Measurements from ENCODE around the gene SHLD1. TPM values are rescaled to one million over a fixed set of nuclear protein-coding genes. Genes with fewer than 3 reads are reported as not detected.

The SHLD1 gene
- total RNA-seq, 1 donor from 2014 or later = 3.5 TPM

DNA sequence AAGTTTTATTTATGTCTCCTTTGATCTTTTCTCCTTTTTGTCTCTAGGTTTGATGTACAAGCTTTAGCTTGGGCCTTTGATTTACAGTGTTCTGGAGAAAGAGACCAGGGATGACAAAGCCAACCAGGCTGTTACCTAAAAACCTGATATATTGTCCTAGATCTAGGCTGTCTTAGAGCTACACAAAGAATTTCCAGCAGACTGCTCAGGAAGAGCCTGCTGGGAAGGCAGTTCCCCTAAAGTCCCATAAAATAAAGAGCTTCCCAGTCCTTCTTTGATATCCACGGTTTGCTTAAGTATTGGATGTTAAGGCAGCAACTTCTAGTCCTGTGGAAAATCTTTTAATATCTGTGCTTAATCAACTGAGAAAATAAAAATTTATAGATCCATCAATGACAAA is 70.5 kb downstream of the SHLD1 start:
- DNase-seq = no peak

DNA sequence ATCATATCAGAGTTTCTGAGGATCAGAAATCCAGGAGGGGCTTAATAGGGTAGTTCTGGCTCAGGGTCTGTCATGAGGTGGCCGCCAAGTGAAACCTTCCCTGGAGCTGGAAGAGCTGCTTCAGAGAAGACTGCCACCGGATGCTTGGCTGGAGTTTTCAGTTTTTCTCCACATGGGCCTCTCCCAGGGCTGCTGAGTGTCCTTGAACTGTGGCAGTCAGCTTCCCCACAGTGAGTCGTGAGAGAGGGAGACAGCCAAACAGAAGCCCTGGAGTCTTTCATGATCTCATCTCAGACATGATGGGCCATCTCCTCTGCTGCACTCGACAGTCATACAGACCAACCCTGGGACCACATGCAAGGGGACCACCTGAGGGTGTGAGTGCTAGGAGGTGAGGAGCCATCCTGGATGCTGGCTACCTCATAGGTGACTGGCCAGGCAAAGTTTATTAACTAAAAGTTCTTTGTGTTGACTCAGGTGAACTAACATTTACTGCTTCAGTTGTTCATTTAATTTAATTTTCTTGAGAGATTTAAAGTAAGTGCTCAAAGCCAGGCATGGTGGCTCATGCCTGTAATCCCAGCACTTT is 71.5 kb downstream of the SHLD1 start:
- DNase-seq = no peak

DNA sequence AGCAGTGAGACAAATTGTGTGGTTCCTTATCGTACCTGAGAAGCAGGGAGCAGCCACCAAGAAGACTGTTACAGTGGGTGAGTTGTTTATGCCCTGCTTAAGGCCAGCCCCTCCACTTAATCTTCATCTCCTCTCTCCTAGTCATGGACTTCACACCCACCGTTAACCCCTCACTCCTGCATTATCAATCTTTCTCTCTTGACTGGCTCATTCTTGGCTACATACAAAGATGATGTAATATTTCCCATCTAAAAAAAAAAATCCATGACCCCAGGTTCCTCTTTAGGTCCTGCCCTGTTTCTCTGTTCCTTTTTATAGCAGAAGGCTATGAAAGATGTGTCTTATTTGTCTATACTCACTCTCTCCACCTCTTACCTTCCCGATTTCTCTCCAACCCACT is 72.4 kb downstream of the SHLD1 start:
- no peak for DNase-seq

DNA sequence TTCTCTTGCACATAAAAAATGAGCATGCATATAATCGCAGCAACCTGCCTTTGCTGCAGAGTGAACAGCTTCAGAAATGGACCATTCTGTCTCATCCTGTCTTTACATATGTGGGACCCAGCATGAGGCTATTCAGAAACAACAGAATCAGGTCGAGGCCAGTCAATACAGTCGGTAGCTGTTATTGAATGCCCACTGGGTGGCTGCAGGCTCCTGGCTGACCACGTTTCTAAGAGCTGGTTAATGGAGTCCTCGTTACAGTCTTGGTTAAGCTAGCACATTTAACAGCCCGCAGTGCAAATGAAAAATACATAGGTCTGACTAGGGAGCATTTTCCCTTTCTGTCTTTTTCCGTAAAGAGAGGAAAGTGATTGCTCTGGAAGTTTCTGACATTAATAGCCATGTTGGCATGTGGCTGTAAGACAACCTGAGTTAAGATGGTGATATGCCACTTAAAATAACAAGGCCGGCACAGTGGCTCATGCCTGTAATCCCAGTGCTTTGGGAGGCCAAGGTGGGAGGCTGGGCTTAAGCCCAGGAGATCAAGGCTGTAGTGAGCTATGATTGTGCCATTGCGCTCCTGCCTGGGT is 75.0 kb downstream of the SHLD1 start:
- no peak for DNase-seq

DNA sequence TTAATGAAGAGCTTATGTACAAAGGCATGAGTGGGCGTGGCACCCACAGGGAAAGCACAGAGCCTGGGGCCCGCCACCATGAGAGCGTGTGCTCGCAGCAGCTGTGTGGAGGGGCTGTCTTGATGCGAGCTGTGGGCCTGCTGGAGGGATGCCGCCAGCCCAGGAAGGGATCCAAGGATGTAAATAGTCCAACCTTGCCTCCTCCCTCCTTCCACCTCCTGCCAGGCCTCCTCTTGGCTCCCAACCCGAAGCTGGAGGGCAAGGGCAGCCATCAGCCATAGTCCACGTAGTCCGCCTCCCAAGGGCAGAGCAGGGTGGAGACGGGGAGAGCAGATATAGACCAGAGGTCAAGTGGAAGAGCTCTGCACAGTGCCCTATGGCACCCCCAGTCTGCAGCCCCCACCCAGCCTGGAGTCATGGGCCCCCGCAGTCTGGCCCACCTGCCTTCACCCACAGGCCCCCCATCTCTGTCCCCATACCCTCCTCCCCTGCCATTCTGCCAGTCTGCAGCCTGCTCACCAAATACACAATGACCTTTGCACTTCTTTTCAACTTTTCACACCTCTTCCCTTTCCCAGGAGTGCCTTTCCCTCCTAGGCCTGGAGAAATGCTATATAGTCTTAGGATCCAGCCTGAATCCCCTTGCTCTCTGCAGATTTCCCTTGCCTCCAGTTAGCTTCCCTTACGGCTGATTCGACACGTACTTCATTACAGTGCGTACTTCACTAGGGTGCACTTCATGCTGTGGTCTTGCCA is 77.1 kb downstream of the SHLD1 start:
- no peak for DNase-seq

DNA sequence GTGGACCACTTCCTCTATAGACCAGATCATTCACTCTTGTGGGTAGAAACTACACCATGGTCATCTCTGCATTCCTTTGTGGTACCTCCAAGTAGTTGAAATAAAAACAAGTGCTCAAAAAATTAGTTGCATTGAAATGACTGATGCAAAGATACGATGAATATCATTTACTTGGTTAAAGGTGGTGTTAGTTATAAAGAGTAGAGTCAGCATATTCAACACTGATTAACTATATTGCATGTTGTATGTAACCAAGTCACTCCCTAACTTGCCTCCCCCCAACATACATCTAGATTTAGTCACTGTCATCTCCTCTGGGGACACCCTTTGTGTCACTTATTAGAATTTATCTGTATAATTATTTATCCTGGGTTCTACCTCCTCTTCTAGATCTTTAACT is 77.7 kb downstream of the SHLD1 start:
- no peak for DNase-seq

DNA sequence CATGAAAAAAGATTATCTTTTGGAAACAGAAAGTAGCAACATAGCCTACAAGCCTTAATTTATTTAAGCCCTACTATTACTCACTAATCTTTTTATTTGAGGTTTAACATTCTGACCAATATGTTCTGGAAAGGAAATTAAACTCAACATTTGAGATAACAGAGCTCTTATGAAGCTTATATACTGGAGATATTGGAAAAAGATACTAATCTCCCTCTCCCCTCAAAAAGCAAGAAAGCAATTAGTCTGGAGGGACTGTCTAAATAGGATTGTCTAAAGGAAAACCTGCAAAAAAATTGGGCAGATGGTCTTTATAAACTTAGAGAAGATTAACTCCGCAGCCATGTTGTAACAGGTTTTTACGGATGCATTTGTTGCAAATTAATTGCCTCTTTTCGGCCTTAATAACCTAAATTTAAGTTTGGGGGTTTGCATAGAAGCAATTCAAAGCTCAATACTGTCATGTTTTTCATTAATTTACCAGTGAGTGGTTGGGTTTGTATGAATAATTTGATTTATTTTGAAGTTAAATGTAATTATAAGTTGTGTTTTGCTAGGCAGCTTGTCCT is 79.1 kb downstream of the SHLD1 start:
- DNase-seq = no peak

DNA sequence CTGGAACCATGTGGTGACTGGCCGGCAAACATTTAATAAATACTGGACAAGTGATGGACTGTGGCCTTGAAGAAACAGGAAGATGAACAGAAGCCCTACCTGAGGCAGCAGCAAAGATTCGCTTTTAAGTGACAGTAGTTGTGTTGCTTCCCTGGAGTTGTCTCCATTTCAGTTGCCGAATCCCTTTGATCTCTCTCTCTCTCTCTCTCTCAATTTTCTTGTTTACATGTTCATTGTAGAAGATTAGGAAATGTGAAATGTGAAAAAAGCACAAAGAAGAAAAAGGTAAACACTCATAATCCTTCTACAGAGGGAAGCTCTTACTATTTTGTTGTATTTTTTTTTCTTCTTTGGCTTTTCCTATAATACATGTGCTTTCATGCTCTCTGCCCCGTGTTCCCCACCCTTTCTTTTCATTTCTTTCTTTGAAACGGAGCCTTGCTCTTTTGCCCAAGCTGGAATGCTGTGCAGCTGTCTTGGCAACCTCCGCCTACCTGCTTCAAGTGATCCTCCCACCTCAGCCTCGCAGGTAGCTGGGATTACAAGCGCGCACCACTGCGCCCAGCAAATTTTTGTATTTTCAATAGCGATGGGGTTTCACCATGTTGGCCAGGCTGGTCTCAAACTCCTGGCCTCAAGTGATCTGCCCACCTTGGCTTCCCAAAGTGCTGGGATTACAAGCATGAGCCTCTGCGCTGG is 81.5 kb downstream of the SHLD1 start:
- DNase-seq = no peak

DNA sequence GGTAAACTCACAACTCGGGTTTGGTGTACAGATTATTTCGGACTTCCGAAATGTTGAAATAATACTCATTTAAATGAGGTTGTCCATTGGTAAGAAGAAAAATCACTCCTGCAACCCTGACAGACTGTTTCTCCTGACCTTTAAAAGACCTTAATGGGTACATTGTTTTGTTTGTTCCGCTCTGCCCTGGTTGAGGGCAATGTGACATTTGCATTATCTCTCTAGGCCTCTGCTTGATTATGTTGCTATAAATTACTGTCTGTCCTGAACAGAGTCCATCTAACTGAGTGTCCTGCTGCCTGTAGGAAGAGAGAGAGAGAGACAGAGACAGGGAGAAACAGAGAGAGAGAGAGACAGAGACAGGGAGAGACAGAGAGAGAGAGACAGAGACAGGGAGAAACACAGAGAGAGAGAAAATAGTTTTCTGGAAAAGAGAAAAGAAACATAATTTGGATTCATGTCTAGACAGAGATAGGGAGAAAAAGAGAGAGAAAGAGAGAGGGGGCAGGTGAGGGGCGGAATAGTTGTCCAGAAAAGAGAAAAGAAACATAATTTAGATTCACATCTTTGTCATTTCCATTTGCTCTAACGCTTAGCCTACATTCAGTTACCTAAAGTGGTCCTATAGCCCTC is 83.2 kb downstream of the SHLD1 start:
- DNase-seq = no peak

DNA sequence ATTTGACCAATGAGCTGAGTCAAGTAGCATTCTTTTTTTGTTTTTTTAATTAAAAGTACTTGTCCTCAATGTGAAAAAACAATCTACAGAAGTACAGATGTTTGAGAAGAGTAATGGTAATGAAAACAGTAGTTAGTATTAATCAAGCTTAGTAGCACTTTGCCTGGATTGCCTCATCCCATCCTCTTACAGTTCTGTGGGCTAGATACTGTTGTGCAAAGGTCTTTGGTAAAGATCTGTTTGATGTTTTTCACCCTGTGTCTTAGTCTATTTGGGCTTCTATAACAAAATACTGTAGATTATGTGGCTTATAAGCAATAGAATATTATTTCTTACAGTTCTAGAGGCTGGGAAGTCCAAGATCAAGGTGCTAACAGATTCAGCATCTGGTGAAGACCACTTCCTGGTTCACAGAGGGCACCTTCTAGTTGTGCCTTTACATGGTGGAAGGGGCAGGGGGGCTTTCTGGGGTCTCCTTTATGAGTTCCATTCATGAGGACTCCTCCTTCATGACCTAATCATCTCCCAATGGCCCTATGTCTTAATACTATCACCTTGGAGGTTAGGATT is 84.3 kb downstream of the SHLD1 start:
- no peak for DNase-seq

DNA sequence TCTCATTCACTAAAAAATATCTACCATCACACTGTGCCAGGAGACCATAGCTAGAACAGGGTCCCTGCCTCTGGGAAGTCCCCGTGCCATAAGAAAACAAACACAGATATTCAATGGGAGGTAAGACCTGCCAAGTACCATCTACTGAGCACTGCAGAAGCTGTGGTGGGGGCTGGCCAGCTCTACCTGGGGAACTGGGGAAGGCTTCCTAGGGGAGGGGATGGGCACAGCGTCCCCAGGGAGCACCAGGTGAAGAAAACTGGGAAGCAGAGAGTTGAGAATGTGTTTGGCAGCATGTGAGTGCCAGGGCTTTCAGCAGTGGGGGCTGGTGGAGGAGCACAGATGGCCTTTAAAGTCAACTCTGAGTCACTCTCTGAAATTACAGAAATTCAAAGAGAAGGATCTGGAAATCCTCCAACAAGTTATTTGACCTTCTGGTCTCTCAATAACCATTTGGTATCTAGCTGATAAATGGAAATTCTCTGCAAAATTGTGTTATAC is 85.2 kb downstream of the SHLD1 start:
- DNase-seq = peak; percentile 24

DNA sequence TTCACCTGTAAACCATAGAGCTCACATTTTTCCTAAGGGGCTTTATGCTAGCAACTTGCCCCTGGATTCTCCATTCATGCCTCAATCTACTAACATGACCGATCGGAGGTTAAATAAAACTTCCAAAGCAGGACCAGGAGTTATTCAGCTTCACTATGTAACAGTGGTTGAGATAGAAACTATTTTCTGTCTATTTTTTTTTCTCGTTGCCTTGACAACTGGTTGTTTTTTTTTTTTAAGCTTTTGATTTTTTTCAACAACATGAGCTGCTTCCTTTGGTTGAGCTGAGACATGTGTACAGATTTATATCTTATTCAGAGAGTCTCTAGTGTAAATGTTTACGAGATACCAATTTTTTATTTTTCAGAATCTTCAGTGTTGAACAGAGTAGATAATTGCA is 85.7 kb downstream of the SHLD1 start:
- DNase-seq = peak; percentile 64

DNA sequence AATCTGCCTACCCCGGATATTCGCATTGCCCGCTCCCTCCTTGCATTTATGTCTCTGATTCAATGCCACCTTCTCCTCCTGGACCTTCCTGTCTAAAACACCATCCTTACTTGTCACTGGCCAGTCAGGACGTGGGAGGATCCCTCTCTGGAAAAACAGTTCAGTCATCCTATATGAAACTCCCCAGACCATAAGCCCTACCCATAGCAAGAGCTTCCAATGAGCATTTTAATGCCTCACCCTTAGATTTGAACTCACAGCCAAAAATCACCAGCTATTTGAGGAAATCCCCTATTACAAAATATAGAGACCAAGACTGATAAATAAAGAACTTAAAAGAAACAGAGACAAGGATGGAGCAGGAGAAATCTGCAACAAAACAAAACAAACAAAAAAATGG is 86.4 kb downstream of the SHLD1 start:
- DNase-seq = no peak

DNA sequence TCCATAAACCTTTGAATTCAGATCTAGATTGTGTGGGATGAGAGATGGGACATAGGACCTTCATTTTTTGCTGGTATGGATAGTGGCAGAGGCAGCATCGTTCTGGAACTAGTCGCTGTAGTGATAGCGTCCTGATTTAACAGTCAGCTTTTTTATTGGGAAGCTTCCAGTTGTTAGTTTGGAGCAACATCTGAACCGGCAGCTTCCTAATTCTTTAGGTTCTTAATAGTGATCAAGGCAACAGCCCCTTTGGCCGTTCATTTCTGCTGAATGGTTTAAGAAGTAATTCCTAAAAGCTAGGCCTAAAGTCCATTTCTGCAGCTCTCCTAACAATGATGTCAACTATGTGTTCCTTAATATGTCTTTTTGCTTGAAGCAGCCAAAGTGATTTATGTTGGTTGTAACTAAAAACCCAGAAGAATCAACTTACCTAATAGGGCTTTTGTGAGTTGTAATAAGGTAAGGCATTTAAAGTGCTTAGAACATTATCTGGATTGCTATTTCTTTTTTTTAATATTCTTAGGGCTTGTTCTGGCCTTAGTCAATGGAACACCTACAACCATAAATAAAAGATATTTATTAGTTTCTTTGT is 90.3 kb downstream of the SHLD1 start:
- DNase-seq = no peak

DNA sequence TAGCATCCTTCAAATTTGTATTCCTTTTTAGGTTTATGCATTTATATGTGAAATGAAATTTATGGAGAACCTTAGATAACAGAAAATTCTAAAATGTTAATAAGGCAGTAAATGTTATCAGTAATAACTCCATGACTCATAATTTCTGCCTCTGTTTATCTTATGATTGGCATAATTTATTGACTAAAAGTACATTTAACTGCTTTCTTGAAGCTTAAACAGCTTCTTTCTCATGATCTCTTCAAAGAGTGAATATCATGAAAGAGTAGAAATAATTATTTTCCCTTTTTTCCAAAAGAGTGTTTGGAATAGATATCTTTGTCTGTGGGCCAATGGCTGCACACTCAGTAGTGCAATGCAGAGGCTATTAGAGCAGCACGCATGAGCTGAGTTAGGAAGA is 91.3 kb downstream of the SHLD1 start:
- DNase-seq = no peak

DNA sequence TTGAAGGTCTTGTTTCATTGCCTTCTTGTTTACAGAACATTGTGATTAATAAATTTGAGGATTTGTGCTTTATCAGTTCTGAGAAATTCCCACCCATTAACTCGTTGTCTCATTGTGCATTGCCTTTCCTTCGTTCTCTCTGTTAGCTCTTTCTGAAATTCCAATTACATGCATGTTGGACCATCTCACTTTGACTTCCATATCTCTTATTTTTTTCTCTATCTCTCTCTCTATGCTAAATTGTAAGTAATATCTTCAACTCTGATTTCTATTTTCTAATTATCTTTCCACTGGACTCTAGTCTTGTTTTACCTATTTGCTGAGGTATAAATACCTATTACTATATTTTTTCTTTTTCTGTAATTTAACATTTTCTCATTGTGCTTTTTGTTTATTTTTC is 92.3 kb downstream of the SHLD1 start:
- no peak for DNase-seq

DNA sequence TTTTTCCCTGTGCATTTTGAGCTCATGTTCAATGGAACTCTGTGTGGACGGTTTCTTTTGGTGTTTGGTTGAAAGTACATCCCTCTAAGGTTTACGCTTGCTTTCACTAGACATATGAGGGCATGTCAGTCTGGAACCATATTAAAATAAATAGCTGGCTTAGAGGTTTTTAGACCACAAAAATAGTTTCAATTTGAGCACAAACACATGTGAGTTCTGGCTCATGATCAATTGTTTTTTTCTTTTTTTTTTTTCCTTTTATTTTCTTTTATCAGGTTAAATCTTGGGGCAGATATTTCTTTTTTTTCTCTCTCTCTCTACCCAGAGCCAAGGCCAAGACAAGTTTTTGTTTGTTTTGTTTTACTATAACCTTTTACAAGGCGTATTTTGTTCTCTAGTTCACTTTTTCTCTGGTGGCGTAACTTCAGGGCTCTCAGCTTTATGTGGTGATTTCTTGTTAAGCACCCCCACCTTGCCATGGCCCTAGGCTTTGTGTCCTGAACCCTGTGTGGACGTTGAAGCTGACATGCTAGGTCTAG is 92.9 kb downstream of the SHLD1 start:
- no peak for DNase-seq

DNA sequence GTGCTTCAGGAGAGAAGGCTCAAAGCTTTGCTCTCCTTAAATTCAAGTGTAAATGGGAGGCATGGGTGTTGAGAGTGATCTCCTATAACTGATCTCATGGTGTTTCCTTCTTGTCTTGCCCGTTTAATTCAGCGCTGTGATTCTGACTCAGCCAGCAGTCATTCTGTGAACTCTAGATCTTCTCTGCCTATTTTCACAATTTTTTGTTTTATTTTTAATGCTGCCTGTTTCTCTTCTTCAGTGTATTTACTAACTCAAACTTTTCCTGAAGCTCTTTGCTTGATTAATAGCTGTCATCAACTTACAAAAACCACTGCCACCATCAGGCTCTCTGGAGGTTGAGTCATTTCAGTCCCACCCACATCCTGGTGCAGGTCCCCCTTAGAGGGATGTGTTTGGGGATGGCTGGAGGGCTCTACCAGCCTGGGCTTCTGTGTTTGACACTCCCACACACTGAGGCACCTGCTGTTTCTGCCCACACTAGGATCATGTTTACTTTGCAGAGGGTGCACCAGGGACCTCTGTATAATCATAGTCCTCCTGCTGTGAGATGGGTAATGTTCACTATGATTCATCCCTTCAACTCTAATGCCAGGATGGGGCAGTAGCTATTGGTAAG is 94.0 kb downstream of the SHLD1 start:
- DNase-seq = no peak

DNA sequence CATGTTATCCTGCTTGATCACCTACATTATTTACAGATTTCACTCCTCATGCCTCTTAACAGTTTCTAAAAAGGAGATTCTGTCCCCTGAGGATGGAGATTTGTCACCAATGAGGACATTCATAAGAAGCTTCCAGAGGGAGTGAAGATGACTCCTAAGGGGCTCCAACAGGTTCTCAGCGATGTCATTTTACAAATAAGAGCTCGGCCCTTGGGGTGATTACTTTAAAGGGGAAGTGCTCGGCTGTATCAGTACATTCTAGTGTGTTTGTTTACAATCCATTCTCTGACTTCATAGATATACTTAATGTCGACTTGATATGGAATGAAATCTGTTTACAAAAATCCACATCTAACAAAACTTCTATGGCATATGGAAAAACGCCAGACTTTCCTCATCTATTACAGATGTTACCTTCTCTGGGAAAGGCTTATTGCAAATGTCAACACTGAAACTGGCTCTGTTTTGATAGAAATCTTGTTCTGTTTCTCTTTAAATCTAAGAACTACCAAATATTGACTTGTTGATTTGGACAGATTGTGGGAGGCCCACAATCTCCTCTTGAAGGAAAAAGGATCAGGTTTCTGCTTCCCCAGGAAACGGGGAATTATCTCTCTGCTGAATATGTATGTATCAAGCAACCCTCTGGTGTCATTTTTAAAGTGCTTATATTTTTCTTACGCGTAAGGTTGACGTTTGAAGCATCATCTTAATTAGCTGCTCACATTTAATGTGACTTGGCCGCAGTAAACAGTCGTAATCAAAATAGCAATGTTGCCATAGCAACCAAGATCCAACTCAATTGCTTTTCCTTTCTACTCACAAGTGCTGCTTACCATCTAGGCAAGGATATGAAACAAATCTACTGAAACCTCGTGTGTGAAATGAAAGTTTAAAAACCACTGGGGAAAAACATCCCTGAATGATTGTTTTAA is 95.7 kb downstream of the SHLD1 start:
- peak; percentile 69 for DNase-seq
